GM12801 (cell line): ENCODE results near the gene C19orf47.

Experiments
- CTCF ChIP-seq: IDR thresholded peaks from one replicate; pipeline ENCODE4 v1.5.1; 2011; ENCODE audit warnings: control low read depth; ENCODE audit not compliant: insufficient read length; ENCODE audit errors: extremely low read depth

Gene C19orf47

GRCh38 chr19:40348125-40348913 is at the start of gene C19orf47, which contains the start of gene PLD3:
C19orf47 (minus strand) TSS chr19:40348397; CDS start chr19:40341857, 6,540 bp downstream.
PLD3 (plus strand) TSS chr19:40348695; CDS start chr19:40366484, 17,789 bp downstream.
- no peak for TF ChIP-seq CTCF

- TF ChIP-seq CTCF, result no peak
These were observed 49.3 kb upstream of the C19orf47 start for GRCh38 chr19:40397568-40397906.

- no peak for TF ChIP-seq CTCF
These were observed 48.8 kb upstream of the C19orf47 start for GRCh38 chr19:40396886-40397567.

GRCh38 chr19:40395956-40396355 is 47.8 kb upstream of the C19orf47 start:
- no peak for TF ChIP-seq CTCF

- TF ChIP-seq CTCF, result no peak
These were observed 46.6 kb upstream of the C19orf47 start for GRCh38 chr19:40394816-40395210.

GRCh38 chr19:40393894-40394815 is 46.0 kb upstream of the C19orf47 start:
- no peak for TF ChIP-seq CTCF
